ENCODE results near the gene POT1.
"Not testable (repeated sequence)": the region's sequence is repeated elsewhere in the genome, so short reads cannot be mapped to it uniquely, and the experiment has no call there.

The POT1 gene

GRCh38 chr7:124929467-124930172, at the start of gene POT1:
TSS of gene POT1 (minus strand) at chr7:124929825. CDS start at chr7:124897173, 32,652 bp downstream.
- DNase-seq = peak; percentile 98

GRCh38 chr7:124975131-124975530, 45.5 kb upstream of the POT1 start:
- not testable (repeated sequence) for DNase-seq

DNA sequence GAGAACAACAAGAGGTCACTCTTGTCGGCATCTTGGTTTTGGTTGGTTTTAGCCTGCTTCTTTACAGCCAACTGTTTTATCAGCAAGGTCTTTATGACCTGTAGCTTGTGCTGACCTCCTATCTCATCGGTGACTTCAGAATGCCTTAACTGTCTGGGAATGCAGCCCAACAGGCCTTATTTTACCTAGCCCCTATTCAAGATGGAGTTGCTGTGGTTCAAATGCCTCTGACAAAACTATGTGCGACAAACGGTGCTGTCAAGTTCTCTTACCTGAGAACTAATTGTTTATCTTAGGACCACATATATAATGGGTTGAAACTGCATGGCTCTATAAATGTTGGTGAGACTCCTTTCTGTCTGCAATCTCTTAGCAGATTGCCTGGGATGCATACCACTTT, 35.9 kb upstream of the POT1 start:
- DNase-seq = no peak

- DNase-seq = no peak
Measured at GRCh38 chr7:124959676-124960075, 30.1 kb upstream of the POT1 start.

GRCh38 chr7:124957952-124958351, 28.3 kb upstream of the POT1 start:
- DNase-seq = not testable (repeated sequence)

DNA sequence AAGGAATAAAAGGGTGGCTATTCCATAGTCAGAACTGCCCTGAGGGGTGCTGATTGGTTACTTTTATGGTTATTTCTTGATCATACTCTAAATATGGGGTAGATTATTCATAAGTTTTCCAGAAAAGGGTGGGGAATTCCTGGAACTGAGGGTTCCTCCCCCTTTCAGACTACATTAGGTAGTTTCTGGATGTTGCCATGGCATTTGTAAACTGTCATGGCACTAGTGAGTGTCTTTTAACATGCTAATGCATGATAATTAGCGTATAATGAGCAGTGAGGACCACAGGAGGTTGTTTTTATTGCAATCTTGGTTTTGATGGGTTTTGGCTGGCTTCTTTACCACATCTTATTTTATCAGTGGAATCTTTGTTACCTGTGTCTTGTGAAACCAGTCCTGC, 26.5 kb upstream of the POT1 start:
- no peak for DNase-seq

DNA sequence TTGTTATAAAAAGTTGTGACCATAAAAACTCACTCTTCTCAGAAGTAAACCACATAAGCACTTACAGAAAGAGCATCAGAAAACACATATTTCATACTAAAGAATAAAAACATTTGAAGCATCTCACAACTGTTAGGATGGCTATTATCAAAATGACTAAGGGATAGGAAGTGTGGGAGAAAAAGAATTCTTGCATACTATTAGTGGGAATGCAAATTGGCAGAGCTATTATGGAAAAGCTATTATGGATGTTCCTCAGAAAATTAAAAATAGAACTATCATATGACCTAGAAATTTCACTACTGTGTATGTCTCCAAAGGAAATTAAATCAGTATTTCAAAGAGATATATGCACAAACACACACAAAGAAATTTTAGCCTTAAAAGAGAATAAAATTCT, 25.2 kb upstream of the POT1 start:
- DNase-seq = no peak

DNA sequence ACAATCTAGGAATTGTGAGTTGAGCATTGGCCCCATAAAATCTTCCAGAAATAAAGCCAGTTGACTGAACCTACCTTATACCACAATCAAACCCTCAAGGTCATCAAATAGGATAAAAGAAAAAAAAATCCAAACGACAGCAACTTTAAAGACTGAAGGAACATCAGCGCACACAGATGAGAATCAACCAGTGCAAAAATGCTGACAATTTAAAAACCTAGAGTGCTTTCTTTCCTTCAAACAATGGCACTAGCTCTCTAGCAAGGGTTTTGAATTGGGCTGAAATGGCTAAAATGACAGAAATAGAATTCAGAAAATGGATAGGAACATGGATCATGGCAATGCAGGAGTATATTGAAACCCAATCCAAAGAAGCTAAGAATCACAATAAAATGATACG, 16.1 kb upstream of the POT1 start:
- no peak for DNase-seq

DNA sequence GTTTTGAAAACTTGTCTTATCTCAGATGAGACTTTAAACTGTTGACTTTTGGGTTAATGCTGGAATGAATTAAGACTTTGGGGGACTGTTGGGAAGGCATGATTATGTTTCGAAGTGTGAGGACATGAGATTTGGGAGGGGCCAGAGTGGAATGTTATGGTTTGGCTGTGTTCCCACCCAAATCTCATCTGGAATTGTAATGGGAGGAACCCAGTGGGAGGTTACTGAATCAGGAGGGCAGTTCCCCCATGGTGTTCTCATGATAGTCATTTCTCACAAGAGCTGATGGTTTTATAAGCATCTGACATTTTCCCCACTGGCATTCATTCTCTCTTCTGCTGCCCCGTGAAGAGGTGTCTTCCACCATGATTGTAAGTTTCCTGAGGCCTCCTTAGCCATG, 13.8 kb upstream of the POT1 start:
- DNase-seq = no peak

DNA sequence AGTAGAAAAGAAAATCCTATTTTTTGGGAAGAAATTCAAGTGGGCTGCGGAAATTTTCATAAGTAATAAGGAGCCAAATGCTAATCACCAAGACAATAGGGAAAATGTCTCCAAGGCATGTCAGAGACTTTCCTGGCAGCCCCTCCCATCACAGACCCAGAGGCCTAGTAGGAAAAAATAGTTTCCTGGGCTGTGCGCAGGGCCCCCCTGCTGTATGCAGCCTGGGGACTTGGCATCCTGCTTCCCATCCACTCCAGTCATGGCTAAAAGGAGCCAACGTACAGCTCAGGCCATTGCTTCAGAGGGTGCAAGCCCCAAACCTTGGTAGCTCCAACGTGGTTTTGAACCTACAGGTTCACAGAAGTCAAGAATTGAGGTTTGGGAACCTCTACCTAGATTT, 12.8 kb upstream of the POT1 start:
- DNase-seq = no peak

DNA sequence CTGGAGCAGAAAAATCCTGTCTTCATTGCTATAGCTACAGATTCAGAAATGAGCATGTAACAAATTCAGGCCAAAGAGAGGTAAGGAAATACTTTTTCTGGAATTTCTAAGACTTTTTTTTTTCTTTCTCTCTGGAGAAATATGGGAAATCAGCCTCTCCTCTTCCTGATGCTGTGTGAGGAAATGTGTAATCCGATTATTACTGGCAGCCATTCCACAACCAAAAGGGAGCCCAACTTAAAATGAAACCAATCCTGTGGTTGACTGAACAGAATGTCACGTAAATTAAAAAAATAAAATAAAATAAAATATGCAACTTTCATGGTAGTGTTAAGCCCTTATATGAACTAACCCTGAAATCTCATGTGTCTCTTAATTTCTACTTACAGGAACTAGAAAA, 10.7 kb upstream of the POT1 start:
- no peak for DNase-seq

GRCh38 chr7:124938128-124938527, 8.5 kb upstream of the POT1 start:
- DNase-seq = no peak

DNA sequence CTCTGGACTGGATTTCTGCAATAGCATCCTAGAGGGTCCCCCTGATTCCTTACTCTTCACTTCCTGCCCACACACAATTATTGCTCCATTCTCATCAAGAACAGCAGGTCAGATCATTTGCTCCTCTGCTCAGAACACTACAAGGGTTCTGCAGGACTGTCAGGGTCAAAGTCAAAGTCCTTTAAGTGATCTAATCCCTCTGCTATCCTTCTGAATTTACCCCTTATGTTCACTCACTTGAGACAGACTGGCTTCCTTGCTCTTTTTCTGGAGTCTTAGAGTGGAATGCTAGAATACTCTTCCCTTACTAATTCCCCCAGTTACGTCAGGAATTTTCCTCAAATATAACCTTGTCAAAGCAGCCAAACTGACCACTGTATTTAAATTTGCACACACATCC, 7.5 kb upstream of the POT1 start:
- DNase-seq = no peak

GRCh38 chr7:124934841-124935240, 5.2 kb upstream of the POT1 start:
- no peak for DNase-seq

DNA sequence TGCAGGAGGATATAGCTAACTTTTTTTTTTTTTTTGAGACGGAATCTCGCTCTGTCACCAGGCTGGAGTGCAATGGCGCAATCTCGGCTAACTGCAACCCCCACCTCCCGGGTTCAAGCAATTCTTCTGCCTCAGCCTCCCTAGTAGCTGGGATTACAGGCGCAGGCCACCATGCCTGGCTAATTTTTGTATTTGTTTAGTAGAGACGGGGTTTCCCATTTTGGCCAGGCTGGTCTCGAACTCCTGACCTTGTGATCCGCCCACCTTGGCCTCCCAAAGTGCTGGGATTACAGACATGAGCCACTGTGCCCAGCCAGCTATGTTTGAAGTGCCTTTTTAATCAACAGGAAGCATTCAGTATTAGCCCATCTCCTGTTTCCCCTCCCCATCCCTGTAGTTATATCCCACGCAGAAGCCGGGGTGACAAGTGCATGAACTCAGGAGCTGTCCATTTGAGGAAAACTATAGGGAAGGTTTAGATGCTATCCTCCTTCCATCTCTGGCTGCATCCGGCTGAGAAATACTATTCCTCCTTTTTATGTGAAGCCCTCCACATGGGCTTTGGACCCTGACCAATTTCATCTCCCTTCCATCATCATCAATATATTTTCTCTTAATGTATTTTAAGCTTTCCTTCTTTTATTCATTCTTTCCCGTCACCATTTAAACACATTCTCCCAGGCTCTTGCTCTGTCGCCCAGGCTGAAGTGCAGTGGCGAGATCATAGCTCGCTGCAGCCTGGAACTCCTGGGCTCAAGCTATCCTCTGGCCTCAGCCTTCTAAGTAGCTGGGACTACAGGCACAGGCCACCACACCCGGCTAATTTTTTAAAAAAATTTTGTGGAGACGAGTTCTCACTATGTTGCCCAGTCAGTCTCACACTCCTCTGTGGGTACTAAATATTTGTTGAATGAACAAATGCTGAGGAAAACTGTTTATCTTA, 1.3 kb upstream of the POT1 start:
- DNase-seq = no peak

GRCh38 chr7:124930173-124930623, 573 bp upstream of the POT1 start:
- DNase-seq = no peak

DNA sequence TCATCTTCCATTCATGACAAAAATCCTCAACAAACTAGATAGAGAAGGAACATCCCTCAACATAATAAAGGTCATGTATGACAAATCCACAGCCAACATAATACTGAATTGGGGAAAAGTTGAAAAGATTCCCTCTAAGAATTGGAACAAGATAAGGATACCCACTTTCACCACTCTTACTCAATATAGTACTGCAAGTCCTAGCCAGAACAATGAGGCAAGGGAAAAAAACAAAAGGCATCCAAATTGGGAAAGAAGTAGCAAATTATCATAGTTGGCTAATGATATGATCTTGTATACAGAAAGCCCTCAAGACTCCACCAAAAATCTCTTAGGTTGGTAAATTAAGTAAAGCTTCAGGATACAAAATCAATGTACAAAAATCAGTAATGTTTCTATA, 4.7 kb downstream of the POT1 start:
- DNase-seq = no peak

DNA sequence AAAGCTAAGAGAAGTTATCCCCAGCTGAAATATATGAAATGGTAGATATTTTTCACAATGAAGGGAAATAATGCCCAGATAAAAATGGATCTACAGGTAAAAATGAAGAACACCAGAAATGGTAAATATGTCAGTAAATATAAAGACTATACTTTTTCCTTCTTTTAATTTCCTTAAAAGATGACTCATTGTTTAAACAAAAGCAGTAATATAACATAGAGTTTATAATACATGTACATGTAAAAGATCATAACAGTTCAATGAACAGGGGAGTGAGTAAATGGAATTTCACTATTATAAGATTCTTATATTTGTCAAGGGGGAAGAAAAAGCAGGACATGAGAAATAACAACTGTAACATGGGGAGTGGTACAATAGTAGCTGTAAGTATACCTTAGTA, 7.4 kb downstream of the POT1 start:
- no peak for DNase-seq

- no peak for DNase-seq
Measured at GRCh38 chr7:124919841-124920240, 9.8 kb downstream of the POT1 start.

- DNase-seq = no peak
Measured at GRCh38 chr7:124918662-124919061, 11.0 kb downstream of the POT1 start.

- DNase-seq = no peak
Measured at GRCh38 chr7:124915242-124915641, 14.4 kb downstream of the POT1 start.

- DNase-seq = no peak
Measured at GRCh38 chr7:124914298-124914697, 15.3 kb downstream of the POT1 start.

DNA sequence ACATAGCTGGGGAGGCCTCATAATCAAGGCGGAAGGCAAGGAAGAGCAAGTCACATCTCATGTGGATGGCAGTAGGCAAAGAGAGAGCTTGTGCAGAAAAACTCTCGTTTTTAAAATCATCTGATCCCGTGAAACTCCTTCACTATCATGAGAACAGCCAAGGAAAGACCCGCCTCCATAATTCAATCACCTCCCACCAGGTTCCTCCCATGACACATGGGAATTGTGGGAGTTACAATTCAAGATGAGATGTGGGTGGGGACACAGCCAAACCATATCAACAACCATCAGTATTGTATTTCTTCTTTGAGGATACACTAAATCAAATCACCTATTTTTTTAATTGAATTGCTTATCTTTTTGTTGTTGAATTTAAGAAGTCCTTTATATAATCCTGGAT, 16.7 kb downstream of the POT1 start:
- no peak for DNase-seq

DNA sequence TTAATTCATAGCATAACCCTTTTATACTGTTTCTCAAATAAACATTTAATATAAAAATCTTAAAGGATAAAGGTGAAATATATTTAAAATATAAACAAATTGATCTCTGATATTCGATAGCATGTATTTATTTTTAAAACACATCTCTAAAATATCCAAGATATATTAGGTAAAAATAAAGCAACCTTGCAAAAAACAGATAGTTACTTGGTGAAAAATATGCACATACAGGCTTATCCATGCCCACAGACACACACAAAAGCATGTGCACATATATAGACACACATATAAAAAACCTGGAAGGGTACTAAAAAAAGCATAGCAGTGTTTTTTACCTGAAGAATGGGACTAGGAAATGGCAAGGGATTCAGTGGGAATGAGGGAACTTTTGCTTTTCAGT, 19.8 kb downstream of the POT1 start:
- DNase-seq = no peak
